GM19455 (cell line): Measurements from ENCODE around the gene PRPF6.

Source experiments
- ATAC-seq: cut with Tn5 transposase; IDR thresholded peaks from one replicate; pipeline ENCODE4 v1.9.1; 2021; ENCODE audit not compliant: unreplicated experiment

Gene PRPF6

GRCh38 chr20:64032706-64033624 lies 52.0 kb downstream of the PRPF6 start:
- no peak for ATAC-seq

- no peak for ATAC-seq
These were observed 53.1 kb downstream of the PRPF6 start for GRCh38 chr20:64033981-64034493.

- no peak for ATAC-seq
These were observed 54.4 kb downstream of the PRPF6 start for GRCh38 chr20:64035066-64035932.

- ATAC-seq = no peak
These were observed 55.0 kb downstream of the PRPF6 start, which contains the start of gene C20orf204 for GRCh38 chr20:64035933-64036345. Gene C20orf204 (plus strand): TSS chr20:64036182. CDS start chr20:64036324, 142 bp downstream.

GRCh38 chr20:64036346-64037198 lies 55.6 kb downstream of the PRPF6 start:
- ATAC-seq = no peak

- no peak for ATAC-seq
These were observed 56.2 kb downstream of the PRPF6 start for GRCh38 chr20:64037199-64037497.

- ATAC-seq = no peak
These were observed 56.7 kb downstream of the PRPF6 start for GRCh38 chr20:64037498-64038213.

- peak; percentile 37 for ATAC-seq
These were observed 57.3 kb downstream of the PRPF6 start for GRCh38 chr20:64038224-64038564.

- peak; percentile 45 for ATAC-seq
These were observed 57.8 kb downstream of the PRPF6 start for GRCh38 chr20:64038565-64039292.

- ATAC-seq = no peak
These were observed 58.6 kb downstream of the PRPF6 start for GRCh38 chr20:64039293-64040160.

- no peak for ATAC-seq
These were observed 59.5 kb downstream of the PRPF6 start for GRCh38 chr20:64040231-64041039.

- no peak for ATAC-seq
These were observed 60.3 kb downstream of the PRPF6 start for GRCh38 chr20:64041040-64041780.

GRCh38 chr20:64041781-64042053 lies 60.8 kb downstream of the PRPF6 start:
- ATAC-seq = no peak

- no peak for ATAC-seq
These were observed 61.3 kb downstream of the PRPF6 start for GRCh38 chr20:64042054-64042781.

GRCh38 chr20:64043768-64044167 lies 62.8 kb downstream of the PRPF6 start:
- ATAC-seq = no peak

- ATAC-seq = no peak
These were observed 63.7 kb downstream of the PRPF6 start for GRCh38 chr20:64044484-64045247.
